GM12891 (cell line): ENCODE measurements around the gene AGBL1.
A peak's percentile ranks its signal among the peaks of the same experiment; 100 is the strongest.
"Not testable (repeated sequence)": the region's sequence is repeated elsewhere in the genome, so short reads cannot be mapped to it uniquely, and the experiment has no call there.

Experiments
- DNase-seq: peaks from one replicate; pipeline ENCODE4 v3.0.0; 2011; ENCODE audit warnings: low spot score; ENCODE audit not compliant: insufficient read length
- FAIRE-seq: peaks from 2 replicates; lab custom pipeline; 2011; peaks lifted over from hg19 to GRCh38; lab: Jason Lieb, UNC
- PAX5 ChIP-seq: IDR thresholded peaks from 2 replicates; pipeline ENCODE4 v1.6.1; 2011; ENCODE audit warnings: low read length, moderate library complexity, mild to moderate bottlenecking; ENCODE audit not compliant: insufficient read depth, severe bottlenecking
- POLR2A ChIP-seq: IDR thresholded peaks from 2 replicates; pipeline ENCODE4 v1.6.1; 2011; ENCODE audit warnings: low read depth, low read length, control low read depth
- POLR2AphosphoS5 ChIP-seq: IDR thresholded peaks from 2 replicates; pipeline ENCODE4 v1.6.1; 2011; ENCODE audit warnings: low read depth, low read length, control low read depth
- POU2F2 ChIP-seq: IDR thresholded peaks from 2 replicates; pipeline ENCODE4 v1.6.1; 2011; ENCODE audit warnings: low read depth, mild to moderate bottlenecking, control low read depth, low read length, moderate library complexity
- SPI1 ChIP-seq: IDR thresholded peaks from 2 replicates; pipeline ENCODE4 v1.6.1; 2011; ENCODE audit warnings: low read depth, low read length, control low read depth
- TAF1 ChIP-seq: IDR thresholded peaks from 2 replicates; pipeline ENCODE4 v1.6.1; 2011; ENCODE audit warnings: low read depth, low read length, control low read depth

AGBL1 gene

DNA sequence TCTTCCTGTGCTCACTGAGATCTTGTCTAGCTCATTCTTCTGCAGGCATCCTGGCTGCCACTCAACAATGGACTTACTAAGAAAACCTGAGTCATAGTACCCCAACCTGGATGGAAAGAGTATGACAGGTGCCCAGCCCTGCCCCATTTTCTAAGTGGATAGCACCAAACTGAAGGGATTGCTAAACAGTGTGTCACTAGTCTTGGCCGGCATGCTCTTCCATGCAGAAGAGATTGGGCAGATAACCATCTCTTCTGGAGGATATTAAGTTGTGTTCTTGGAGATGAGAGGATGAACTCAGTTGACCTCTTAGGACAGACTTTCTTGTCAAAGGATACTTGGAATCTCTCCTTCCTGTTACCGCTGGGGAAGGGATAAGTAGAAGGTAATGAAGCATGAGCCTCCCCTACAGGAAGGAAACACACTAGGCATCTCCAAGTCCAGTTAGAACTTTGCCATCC, 797.5 kb downstream of the AGBL1 start:
- FAIRE-seq (no peak), DNase-seq (no peak)
- TF ChIP-seq POLR2AphosphoS5, result no peak
- TF ChIP-seq PAX5, result no peak
- TF ChIP-seq TAF1, result no peak
- TF ChIP-seq POLR2A, result no peak
- TF ChIP-seq SPI1, result no peak
- TF ChIP-seq POU2F2, result no peak

GRCh38 chr15:86878844-86879243, 799.2 kb downstream of the AGBL1 start:
- FAIRE-seq, result peak; percentile 33
- not testable (repeated sequence) for DNase-seq

GRCh38 chr15:86879250-86880229, 799.9 kb downstream of the AGBL1 start:
- peak; percentile 56 for FAIRE-seq
- no peak for TF ChIP-seq POLR2A
- TF ChIP-seq POU2F2, result no peak
- TF ChIP-seq SPI1, result no peak
- no peak for TF ChIP-seq TAF1
- no peak for TF ChIP-seq PAX5
- no peak for TF ChIP-seq POLR2AphosphoS5
- no peak for DNase-seq

DNA sequence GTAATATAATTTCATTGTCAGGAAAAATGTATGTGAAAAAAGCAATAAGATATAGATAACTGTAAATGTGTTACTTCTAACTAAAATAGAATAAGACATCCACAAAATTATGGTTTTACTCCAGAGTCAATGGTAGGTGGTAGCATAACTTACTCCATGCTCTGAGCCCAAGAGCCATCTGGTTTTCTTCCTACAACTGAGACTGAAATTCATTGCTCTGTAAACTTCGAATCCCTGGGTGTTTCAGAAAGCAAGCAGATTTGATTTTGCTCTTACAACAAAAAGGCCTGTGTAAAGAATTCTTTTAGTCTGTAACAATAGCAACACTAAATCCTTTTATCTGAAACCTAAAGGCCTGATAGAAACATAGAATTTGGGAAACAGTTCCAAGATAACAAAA, 805.9 kb downstream of the AGBL1 start:
- TF ChIP-seq PAX5 (no peak), POLR2AphosphoS5 (no peak)
- FAIRE-seq (no peak), DNase-seq (no peak)

DNA sequence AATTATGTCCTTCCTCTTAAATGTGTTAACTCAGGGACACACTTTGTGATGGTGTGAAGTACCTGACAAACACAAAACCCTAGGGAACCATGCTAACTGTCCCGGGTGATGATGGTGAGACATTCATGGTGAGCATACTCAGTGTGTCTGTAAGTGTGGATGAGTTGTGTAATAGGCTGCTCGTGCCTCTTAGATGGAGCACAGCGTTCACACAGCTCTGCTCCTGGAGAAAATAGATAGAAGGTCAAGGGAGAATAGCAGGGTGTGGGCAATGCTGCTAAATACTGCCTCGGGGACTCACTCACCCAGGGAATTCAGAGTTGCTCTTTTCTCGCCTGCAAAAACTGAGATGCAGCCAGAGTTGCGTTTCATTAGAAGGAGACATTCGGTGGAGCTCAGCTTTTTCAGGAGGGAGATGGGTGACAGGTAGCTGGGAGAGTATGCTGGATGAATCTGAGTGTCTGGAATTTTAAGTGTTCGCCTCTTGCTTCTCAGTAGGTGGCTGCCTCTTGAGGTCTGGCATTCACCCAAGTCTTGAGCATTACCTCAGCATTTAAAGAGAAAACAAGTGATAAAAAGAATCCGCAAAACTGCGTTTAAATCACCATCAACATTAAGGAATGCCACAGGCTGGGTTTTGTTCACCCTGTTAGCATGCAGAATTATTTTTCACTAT, 813.2 kb downstream of the AGBL1 start:
- no peak for DNase-seq
- TF ChIP-seq POU2F2, result no peak
- no peak for TF ChIP-seq PAX5
- no peak for TF ChIP-seq TAF1
- TF ChIP-seq POLR2A, result no peak
- no peak for TF ChIP-seq POLR2AphosphoS5
- no peak for TF ChIP-seq SPI1
- no peak for FAIRE-seq

DNA sequence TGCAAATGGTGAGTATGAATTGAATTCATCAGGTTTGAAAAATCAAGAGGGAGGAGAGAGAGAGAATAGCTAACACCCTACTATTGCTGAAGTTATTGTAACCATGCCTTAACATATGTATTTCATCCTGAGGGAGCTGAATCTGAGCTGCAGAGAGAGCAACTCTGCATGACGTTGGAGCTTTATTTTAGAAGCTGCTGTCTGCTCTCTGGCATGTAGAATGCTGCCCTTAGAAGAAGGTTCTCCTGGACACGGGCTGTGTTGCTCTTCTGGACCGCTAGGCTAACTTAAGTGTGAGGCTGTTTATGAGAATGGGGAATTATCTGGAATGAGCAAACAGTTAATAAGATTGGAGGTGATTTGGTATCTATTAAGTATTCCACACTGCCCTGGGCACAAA, 814.6 kb downstream of the AGBL1 start:
- TF ChIP-seq POLR2A (no peak), TAF1 (no peak), SPI1 (no peak), POU2F2 (no peak), POLR2AphosphoS5 (no peak), PAX5 (no peak)
- no peak for DNase-seq
- FAIRE-seq, result no peak

GRCh38 chr15:86903642-86904421, 824.2 kb downstream of the AGBL1 start:
- DNase-seq, result no peak
- no peak for TF ChIP-seq TAF1
- no peak for TF ChIP-seq POU2F2
- TF ChIP-seq SPI1, result no peak
- no peak for TF ChIP-seq POLR2AphosphoS5
- no peak for TF ChIP-seq PAX5
- no peak for TF ChIP-seq POLR2A
- no peak for FAIRE-seq

GRCh38 chr15:86905625-86906256, 826.1 kb downstream of the AGBL1 start:
- no peak for DNase-seq
- TF ChIP-seq POU2F2 (no peak), TAF1 (no peak)
- no peak for FAIRE-seq

GRCh38 chr15:86906376-86906775, 826.7 kb downstream of the AGBL1 start:
- FAIRE-seq, result no peak
- no peak for DNase-seq
- no peak for TF ChIP-seq POLR2AphosphoS5
- no peak for TF ChIP-seq POLR2A
- no peak for TF ChIP-seq SPI1
- no peak for TF ChIP-seq TAF1
- no peak for TF ChIP-seq PAX5
- no peak for TF ChIP-seq POU2F2
